HG03095 (cell line): ENCODE measurements around the gene WEE1.
"Not testable (repeated sequence)": the region's sequence is repeated elsewhere in the genome, so short reads cannot be mapped to it uniquely, and the experiment has no call there.

Experiments used
- ATAC-seq: cut with Tn5 transposase; IDR thresholded peaks from one replicate; pipeline ENCODE4 v1.9.1; 2021; ENCODE audit warnings: moderate library complexity; ENCODE audit not compliant: unreplicated experiment

WEE1 gene

DNA sequence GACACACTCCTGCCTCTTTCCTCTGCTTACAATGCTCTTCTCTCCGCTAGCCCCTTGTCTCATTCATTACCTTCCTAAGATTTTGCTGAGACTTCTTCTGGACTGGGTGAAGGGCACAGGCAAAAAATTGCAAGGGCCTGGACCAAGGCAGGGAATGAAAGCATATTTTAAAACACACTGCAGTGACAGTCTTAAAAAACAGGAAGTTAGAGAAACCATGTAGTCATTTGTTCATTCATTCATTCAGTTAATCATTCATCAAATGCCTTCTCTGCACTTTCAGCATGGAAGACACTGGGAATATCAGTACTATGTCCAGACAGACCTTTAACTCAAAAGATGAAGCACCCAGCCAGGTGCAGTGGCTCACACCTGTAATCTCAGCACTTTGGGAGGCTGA is 45.5 kb downstream of the WEE1 start:
- no peak for ATAC-seq

DNA sequence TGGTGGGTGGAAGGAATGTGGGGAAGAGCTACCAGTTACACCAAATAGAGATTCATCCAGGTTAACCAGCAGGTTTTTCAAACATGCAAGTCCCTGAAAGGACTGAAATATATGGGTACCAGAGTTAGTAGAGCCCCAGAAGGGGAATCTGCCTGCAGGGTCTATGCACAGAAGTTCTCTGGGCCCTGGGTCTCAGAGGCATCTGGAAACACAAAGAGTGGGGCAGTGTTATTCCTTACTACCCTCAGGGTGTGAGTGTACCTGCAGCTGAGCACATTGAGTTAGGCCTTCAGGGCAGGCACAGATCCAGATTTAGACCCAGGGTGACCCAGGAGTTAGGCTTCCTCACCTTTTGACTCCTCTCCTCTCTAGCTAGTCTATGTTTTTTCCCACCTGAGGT is 46.5 kb downstream of the WEE1 start:
- ATAC-seq: no peak

DNA sequence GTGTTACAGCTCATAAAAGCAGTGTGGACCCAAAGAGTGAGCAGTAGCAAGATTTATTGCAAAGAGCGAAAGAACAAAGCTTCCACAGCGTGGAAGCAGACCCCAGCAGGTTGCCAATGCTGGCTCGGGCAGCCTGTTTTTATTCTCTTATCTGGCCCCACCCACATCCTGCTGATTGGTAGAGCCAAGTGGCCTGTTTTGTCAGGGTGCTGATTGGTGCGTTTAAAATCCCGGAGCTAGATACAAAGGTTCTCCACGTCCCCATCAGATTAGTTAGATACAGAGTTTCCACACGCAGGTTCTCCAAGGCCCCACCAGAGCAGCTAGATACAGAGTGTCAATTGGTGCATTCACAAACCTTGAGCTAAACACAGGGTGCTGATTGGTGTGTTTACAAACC is 48.9 kb downstream of the WEE1 start:
- not testable (repeated sequence) for ATAC-seq

DNA sequence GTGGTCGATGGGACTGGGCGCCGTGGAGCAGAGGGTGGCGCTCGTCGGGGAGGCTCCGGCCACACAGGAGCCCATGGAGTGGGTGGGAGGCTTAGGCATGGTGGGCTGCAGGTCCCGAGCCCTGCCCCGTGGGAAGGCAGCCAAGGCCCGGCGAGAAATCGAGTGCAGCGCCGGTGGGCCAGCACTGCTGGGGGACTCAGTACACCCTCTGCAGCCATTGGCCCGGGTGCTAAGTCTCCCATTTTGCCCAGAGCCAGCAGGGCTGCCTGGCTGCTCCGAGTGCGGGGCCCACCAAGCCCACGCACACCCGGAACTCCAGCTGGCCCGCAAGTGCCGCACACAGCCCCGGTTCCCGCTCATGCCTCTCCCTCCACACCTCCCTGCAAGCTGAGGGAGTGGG is 49.6 kb downstream of the WEE1 start:
- ATAC-seq: not testable (repeated sequence)

DNA sequence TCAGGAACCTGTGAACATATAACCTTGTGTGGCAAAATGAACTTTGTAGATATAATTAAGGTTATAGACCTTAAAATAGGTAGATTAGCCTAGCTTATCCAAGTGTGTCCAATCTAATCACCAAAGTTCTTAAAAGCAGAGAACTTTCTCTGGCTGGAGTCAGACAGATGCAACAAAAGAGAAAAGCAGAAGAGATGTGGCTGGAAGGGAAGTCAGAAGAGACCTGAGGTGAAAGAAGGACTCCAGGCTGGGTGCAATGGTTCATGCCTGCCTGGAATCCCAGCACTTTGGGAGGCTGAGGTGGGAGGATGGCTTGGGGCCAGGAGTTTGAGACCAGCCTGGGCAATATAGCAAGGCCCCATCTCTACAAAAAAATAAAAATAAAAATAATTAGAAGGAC is 51.0 kb downstream of the WEE1 start:
- ATAC-seq: no peak

DNA sequence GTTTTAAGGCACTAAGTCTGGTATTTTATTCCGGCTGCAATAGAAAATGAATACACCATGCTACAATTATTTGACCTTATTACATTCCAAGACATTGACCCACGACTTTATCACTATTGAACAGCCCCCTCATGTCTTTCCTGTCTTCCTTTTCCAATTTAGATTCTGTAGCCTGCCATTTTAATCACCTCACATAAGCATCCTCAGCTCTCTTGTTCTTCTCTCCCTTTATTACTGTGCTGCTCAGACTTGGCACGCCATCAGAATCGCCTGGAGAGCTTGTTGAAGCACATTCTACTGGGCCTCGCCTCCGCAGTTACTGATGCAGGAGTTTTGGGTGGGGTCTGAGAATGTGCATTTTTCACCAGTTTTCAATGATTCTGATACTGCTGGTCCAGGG is 51.7 kb downstream of the WEE1 start:
- no peak for ATAC-seq

DNA sequence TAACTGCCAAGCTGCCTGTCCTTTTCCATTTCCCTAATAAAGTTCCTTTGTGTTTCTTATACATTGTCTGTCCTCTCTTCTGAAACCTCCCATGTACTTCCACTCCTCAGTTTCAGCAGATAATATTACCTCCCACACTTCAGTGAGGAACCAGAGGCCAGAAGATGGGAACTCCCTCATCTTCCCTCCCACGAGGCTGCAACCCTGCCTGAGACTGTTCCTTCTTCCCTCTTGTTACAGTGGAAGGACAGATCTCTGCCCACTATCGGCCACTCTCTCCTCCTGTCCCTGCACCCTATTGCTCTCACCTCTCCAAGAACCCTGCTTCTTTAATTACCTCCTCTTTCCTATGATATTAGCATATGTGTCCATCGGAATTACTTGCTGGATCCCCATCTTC is 52.3 kb downstream of the WEE1 start:
- no peak for ATAC-seq

DNA sequence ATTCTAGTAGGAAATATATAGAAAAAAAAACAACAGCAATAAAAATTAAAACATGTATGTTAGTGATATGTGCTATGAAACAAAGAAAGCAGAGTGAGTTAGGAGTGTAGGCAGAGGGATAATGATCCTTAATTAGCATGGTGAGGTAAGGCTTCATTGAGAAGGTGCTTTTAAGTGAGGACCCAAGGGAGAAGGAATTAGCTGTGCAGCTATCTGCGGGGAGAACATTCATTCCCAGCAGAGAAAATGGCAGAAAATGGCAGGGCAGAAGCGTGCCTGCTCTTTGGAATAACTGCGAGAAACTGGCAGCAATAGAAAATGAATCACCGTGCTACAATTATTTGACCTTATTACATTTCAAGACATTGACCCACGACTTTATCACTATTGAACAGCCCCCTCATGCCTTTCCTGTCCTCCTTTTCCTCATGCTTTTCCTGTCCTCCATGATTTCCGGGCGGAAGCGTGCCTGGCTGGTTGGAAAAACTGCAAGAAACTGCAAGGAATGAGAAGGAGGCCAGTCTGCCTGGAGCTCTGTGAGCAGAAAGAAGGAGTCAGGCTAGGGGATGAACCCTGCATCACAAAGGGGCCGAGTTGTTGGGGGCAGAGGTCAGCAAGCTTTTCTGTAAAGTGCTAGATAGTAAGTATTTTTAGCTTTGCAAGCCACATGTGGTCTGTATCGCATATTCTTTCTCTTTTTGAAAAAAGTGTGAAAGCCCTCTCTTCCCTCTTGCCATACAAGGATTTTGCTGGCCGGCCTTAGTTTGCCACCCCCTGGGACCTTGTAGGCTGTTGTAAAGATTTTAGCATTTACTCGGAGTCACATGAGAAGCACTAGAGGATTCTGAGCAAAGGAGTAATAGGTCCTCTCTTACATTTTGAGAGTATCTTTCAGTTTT is 53.3 kb downstream of the WEE1 start:
- no peak for ATAC-seq

DNA sequence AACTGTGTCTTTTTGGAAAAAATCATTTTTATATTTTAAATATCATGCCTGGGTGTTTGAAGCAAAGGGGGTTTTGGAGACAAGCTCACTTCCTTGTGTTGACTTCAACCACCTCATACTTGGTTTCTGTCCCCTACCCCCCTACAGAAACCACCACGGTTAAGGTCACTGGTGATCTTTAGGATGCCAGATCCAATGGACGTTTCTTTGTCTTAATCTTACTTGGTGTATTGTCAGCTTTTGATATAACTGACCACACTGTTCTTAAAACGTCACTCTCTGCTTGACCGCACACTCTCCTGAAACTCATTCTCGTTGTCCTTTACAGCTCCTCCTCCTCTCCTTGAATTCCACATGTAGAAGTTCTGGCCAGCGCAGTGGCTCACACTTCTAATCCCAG is 55.6 kb downstream of the WEE1 start:
- ATAC-seq: no peak

DNA sequence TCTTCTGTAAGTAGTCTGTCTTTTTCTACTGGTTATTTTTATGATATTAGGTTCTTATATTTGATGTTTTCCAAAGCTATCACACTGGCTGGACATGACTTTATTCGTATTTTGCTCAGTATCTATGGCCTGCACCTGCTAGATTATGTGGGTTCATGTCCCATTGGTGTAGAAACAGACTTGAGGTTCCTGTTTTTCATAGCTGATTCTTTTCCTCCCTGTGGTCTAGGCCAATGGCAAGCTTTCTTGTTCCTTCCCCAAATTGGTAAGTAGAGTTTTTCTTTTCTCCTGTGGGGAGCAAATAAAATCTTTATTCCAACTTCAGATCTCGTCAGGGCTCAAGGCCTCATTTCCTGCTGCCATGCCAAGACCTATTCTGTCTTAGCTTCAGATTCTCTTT is 60.2 kb downstream of the WEE1 start:
- ATAC-seq: no peak

DNA sequence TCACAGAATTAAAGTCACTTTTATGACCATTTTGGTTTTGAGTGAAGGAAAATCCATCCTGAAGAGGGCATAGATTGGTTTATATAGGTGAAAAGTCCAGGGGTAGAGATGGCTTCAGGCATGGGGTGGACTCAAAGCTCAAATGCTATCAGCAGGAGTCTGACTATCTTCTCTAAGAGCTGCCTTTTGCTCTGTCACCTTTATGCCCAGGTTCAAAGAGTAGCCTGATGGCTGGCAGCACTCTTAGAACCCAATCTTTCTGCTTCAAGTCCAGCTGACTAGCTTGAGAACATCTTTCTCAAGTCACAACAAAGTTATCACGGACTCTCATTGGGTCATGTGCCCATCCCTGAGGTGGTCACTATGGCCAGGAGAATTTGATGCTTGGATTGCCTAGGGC is 63.2 kb downstream of the WEE1 start:
- no peak for ATAC-seq

DNA sequence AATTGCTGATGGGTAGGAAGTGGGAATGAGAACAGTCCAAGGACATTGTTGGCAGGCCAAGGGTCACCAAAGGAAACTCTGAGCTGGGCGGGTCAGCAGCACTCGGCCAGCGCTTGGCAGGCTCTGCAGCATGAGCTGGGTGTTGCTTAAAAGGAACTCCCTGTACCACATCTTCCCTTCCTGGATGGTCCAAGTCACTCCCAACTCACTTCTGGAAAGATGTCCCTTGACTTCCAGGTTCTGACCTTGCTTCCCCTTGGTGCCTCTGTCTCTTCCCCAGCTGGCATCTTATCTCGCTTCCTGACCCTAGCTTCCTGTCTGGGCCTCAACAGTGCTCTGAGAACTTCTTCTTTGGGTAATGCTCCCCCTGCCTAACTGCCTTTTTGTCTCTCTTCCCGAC is 65.6 kb downstream of the WEE1 start:
- ATAC-seq: no peak
